Chondrocyte (in vitro differentiated cells): ENCODE data around the gene TRAPPC14. TPM values are rescaled to one million over a fixed set of nuclear protein-coding genes. Genes with fewer than 3 reads are reported as not detected.

Experiments used
- DNase-seq: peaks from one replicate; pipeline ENCODE4 v3.0.0; 2021; ENCODE audit warnings: mixed read lengths, low spot score
- H3K27ac Mint-ChIP-seq: one replicate; pipeline ENCODE4 v1.8.0; 2021; ENCODE audit warnings: mild to moderate bottlenecking, moderate library complexity, mixed read lengths; ENCODE audit not compliant: unreplicated experiment
- H3K27me3 Mint-ChIP-seq: 2 replicates; pipeline ENCODE4 v1.8.0; 2021; ENCODE audit warnings: low read depth, mixed read lengths
- H3K36me3 Mint-ChIP-seq: 2 replicates; pipeline ENCODE4 v1.8.0; 2021; ENCODE audit warnings: low read depth, mixed read lengths
- H3K4me1 Mint-ChIP-seq: 2 replicates; pipeline ENCODE4 v1.8.0; 2021; ENCODE audit warnings: low read depth, mild to moderate bottlenecking, mixed read lengths
- H3K4me3 Mint-ChIP-seq: one replicate; pipeline ENCODE4 v1.8.0; 2021; ENCODE audit warnings: mild to moderate bottlenecking, moderate library complexity, mixed read lengths; ENCODE audit not compliant: unreplicated experiment
- H3K9me3 Mint-ChIP-seq: 2 replicates; pipeline ENCODE4 v1.8.0; 2021; ENCODE audit warnings: low read depth, mixed read lengths
- total RNA-seq: library from RNA; stranded (reverse); gene quantifications from 3 replicates; pipeline ENCODE4 v1.2.1, GENCODE V29; 2021
- TF ChIP-seq, protein P1 (sequence below): fragments of 200-600 bp; sonication (generic); IDR thresholded peaks from 2 replicates; pipeline ENCODE4 v1.5.0; 2021; ENCODE audit warnings: antibody characterized with exemption, mild to moderate bottlenecking, moderate library complexity

The TRAPPC14 gene
- total RNA-seq, 1 donor from 2014 or later = 15.4 TPM

GRCh38 chr7:100166317-100166940 lies 7.9 kb upstream of the TRAPPC14 start:
- Mint-ChIP-seq H3K4me1 (peaks cover 24% of the 10 kb centered on the region), H3K27me3 (peaks cover 2% of the 10 kb centered on the region), H3K27ac (no peak overlapping the region), H3K36me3 (no peaks in the 10 kb centered on the region), H3K9me3 (no peaks in the 10 kb centered on the region), H3K4me3 (no peak overlapping the region)
- TF ChIP-seq, protein P1, sequence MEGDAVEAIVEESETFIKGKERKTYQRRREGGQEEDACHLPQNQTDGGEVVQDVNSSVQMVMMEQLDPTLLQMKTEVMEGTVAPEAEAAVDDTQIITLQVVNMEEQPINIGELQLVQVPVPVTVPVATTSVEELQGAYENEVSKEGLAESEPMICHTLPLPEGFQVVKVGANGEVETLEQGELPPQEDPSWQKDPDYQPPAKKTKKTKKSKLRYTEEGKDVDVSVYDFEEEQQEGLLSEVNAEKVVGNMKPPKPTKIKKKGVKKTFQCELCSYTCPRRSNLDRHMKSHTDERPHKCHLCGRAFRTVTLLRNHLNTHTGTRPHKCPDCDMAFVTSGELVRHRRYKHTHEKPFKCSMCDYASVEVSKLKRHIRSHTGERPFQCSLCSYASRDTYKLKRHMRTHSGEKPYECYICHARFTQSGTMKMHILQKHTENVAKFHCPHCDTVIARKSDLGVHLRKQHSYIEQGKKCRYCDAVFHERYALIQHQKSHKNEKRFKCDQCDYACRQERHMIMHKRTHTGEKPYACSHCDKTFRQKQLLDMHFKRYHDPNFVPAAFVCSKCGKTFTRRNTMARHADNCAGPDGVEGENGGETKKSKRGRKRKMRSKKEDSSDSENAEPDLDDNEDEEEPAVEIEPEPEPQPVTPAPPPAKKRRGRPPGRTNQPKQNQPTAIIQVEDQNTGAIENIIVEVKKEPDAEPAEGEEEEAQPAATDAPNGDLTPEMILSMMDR = no peak
- peak; percentile 64 for DNase-seq

DNA sequence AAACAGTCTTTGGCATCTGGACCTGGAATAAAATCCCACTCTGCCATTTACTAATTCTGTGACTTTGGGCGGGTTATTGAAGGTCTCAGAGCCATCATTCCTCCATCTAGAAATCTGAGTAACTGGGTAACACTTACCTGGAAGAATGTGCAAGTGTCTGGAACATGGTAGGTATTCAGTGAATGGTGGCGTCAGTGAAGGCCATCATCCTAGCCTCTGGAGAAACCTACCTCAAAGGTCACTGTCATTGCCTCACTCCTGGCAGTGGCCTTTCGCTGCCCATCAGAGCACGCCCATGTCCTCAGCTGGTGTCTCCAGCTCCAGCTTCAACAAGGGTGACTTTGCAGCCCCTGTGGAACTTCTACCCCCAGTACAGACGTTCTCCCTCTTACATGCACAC lies 5.3 kb upstream of the TRAPPC14 start:
- no peak overlapping the region for H3K4me3 Mint-ChIP-seq
- H3K27me3 Mint-ChIP-seq = no peaks in the 10 kb centered on the region
- TF ChIP-seq, protein P1 = no peak
- no peak overlapping the region for H3K27ac Mint-ChIP-seq
- DNase-seq = peak; percentile 25
- H3K36me3 Mint-ChIP-seq = no peaks in the 10 kb centered on the region
- no peaks in the 10 kb centered on the region for H3K9me3 Mint-ChIP-seq
- peaks cover 22% of the 10 kb centered on the region for H3K4me1 Mint-ChIP-seq

DNA sequence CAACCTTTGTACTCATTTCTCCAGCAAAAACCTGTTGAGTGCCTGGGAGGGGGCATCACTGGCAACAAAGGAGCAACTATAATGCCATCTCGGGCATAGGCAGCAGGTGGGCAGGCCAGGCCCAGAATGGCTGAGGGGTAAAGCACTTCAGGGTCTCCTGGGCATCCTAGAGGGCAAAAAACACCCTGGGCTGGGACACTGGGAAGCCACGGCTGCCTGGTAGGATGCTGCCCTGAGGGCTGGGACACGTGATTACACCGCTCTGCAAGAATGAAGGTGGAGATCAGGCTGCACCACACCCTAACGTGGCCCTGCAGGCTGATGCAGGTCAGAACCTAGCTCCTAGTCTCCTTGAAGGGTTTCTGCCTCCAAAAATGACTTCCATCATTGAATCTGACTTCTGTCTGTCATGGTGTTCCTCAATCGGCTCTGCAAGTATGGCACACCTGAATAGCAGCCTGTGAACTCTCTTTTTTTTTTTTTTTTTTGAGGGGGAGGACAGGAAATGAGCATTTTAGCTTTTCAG lies 4.5 kb upstream of the TRAPPC14 start:
- Mint-ChIP-seq H3K27ac (no peak overlapping the region), H3K9me3 (no peaks in the 10 kb centered on the region), H3K36me3 (no peaks in the 10 kb centered on the region), H3K27me3 (no peaks in the 10 kb centered on the region), H3K4me1 (peaks cover 18% of the 10 kb centered on the region), H3K4me3 (no peak overlapping the region)
- TF ChIP-seq, protein P1 = no peak
- peak; percentile 49 for DNase-seq

DNA sequence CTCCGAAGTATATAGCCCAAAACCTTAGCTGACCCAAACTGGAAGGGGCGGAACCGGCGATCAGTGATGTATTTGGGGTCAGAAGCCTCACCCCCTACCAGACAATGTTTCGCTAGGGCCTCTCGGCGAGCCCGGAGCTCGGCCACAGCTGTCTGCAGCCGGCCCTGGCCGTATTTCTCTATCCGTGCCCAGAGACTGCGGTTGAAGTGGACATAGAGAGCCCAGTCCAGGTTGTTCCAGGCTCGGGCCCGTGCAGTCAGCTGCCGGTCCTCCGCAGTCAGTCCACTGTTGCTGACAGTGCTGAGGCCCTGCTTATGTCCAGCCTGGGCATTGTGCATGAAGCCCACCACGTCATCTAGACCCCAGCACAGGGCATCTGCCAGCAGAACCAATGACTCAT lies 1.5 kb upstream of the TRAPPC14 start:
- Mint-ChIP-seq H3K4me3 (no peak overlapping the region), H3K27ac (no peak overlapping the region), H3K4me1 (peaks cover 31% of the 10 kb centered on the region), H3K9me3 (no peaks in the 10 kb centered on the region), H3K27me3 (no peaks in the 10 kb centered on the region), H3K36me3 (peaks cover 2% of the 10 kb centered on the region)
- TF ChIP-seq, protein P1 = no peak
- no peak for DNase-seq

DNA sequence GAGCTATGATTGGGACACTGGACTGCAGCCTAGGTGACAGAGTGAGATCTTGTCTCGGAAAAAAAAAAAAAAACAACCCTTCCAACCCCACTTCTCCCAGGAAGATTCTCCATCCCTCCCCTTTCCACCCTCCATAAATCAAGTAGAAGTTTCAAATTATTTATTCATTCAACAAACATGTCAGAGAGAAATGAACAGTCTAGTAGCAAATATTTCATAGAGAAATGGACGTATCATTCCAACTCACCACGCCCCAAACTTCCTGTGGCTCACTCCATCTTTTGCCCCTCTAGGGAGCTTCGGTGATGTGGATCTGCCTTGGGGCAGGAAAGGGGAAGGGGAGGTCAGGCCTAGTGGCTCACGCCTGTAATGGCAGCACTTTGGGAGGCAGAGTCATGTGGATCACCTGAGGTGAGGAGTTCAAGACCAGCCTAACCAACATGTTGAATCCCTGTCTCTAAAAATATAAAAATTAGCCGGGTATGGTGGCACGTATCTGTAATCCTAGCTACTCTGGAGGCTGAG lies 638 bp upstream of the TRAPPC14 start:
- Mint-ChIP-seq H3K9me3 (no peaks in the 10 kb centered on the region), H3K27ac (peak overlapping the region; percentile 63), H3K36me3 (peaks cover 3% of the 10 kb centered on the region), H3K27me3 (no peaks in the 10 kb centered on the region), H3K4me3 (peak overlapping the region; percentile 75), H3K4me1 (peaks cover 31% of the 10 kb centered on the region)
- DNase-seq = no peak
- TF ChIP-seq, protein P1 = no peak
